SK-N-SH (cell line): ENCODE measurements around the gene LPCAT1. TPM values are rescaled to one million over a fixed set of nuclear protein-coding genes. Genes with fewer than 3 reads are reported as not detected.
"Not testable (repeated sequence)": the region's sequence is repeated elsewhere in the genome, so short reads cannot be mapped to it uniquely, and the experiment has no call there.

ENCODE experiments used
- CTCF ChIA-PET: fragments of 300-600, 350-600 bp; formaldehyde crosslinking; extraction: SDS; loops from one replicate; lab custom pipeline; 2021; lab: Yijun Ruan, JAX
- POLR2A ChIA-PET: fragments of 350-600 bp; sonication (Branson Sonifier 250); formaldehyde crosslinking; extraction: SDS; loops from one replicate; lab custom pipeline; 2020; ENCODE audit warnings: antibody characterized with exemption, inconsistent platforms; lab: Yijun Ruan, JAX
- DNase-seq: peaks from one replicate; pipeline ENCODE4 v3.0.0; 2012
- H2AFZ ChIP-seq: fragments of 200-600 bp; sonication (generic); 2 replicates; pipeline ENCODE4 v1.8.1; 2016; ENCODE audit warnings: antibody characterized with exemption, mild to moderate bottlenecking, low read depth
- H3F3A ChIP-seq: fragments of 200-600 bp; sonication (generic); replicated peaks from 2 replicates; pipeline ENCODE3; 2016; ENCODE audit warnings: antibody characterized with exemption, mild to moderate bottlenecking; ENCODE audit not compliant: insufficient read depth
- H3K27ac ChIP-seq, 2 experiments: fragments of 200-500 bp in 1 of 2; fragments of 200-600 bp in 1 of 2; sonication (Bioruptor generic) in 1 of 2; sonication (generic), shearing (Covaris generic) in 1 of 2; 2 replicates each; pipeline versions ENCODE4 v1.5.1 to v1.6.1; 2014 to 2016; ENCODE audit warnings: low read depth in 2 of 2, inconsistent platforms in 1 of 2, low read length in 1 of 2, mild to moderate bottlenecking in 1 of 2, mixed read lengths in 1 of 2
- H3K27me3 ChIP-seq: fragments of 200-600 bp; sonication (generic), shearing (Covaris generic); 2 replicates; pipeline ENCODE4 v1.6.1; 2016; ENCODE audit warnings: mixed run types; ENCODE audit not compliant: insufficient read depth
- H3K36me3 ChIP-seq, 2 experiments: fragments of 200-500 bp in 1 of 2; fragments of 200-600 bp in 1 of 2; sonication (Bioruptor generic) in 1 of 2; sonication (generic) in 1 of 2; replicated peaks in 1 of 2; 2 replicates each; pipeline versions ENCODE3 to v1.5.1; 2014 to 2016; ENCODE audit warnings: low read length in 1 of 2, mild to moderate bottlenecking in 1 of 2; ENCODE audit not compliant: insufficient read depth in 2 of 2, control insufficient read depth in 1 of 2
- H3K4me1 ChIP-seq, 2 experiments: fragments of 200-500 bp in 1 of 2; fragments of 200-600 bp in 1 of 2; sonication (Bioruptor generic) in 1 of 2; sonication (generic), shearing (Covaris generic) in 1 of 2; 2 replicates each; pipeline versions ENCODE4 v1.5.1 to v1.6.1; 2014 to 2016; ENCODE audit warnings: low read depth in 1 of 2, low read length in 1 of 2, mixed run types in 1 of 2; ENCODE audit not compliant: insufficient read depth in 2 of 2, control insufficient read depth in 1 of 2
- H3K4me2 ChIP-seq: fragments of 200-600 bp; sonication (generic), shearing (Covaris generic); 2 replicates; pipeline ENCODE4 v1.6.1; 2017; ENCODE audit warnings: mixed run types
- H3K4me3 ChIP-seq, 2 experiments: fragments of 200-500 bp in 1 of 2; fragments of 200-600 bp in 1 of 2; sonication (Bioruptor generic) in 1 of 2; sonication (generic), shearing (Covaris generic) in 1 of 2; 2 replicates each; pipeline versions ENCODE4 v1.5.1 to v1.8.1; 2014 to 2016; ENCODE audit warnings: low read depth in 2 of 2, inconsistent platforms in 1 of 2, low read length in 1 of 2, mild to moderate bottlenecking in 1 of 2, mixed read lengths in 1 of 2, moderate library complexity in 1 of 2
- H3K79me2 ChIP-seq: fragments of 200-600 bp; sonication (generic); 2 replicates; pipeline ENCODE4 v1.8.1; 2017; ENCODE audit warnings: mild to moderate bottlenecking; ENCODE audit not compliant: insufficient read depth
- H3K9ac ChIP-seq: fragments of 200-600 bp; sonication (generic); 2 replicates; pipeline ENCODE4 v1.6.1; 2017; ENCODE audit warnings: mixed run types
- H3K9me2 ChIP-seq: fragments of 200-600 bp; sonication (generic); 2 replicates; pipeline ENCODE4 v1.6.1; 2017; ENCODE audit warnings: mixed run types
- H3K9me3 ChIP-seq: fragments of 200-600 bp; sonication (generic); 2 replicates; pipeline ENCODE4 v1.6.1; 2017; ENCODE audit warnings: mixed run types, mild to moderate bottlenecking, moderate library complexity
- H4K20me1 ChIP-seq: fragments of 200-600 bp; sonication (generic); 2 replicates; pipeline ENCODE4 v1.6.1; 2017; ENCODE audit warnings: mild to moderate bottlenecking, mixed run types; ENCODE audit not compliant: insufficient read depth
- EZH2phosphoT487 ChIP-seq: fragments of 200-600 bp; sonication (generic); IDR thresholded peaks from 2 replicates; pipeline ENCODE4 v1.6.1; 2017; ENCODE audit warnings: low read depth, mixed run types, mild to moderate bottlenecking, antibody characterized with exemption, moderate library complexity, borderline replicate concordance
- FOXM1 ChIP-seq: IDR thresholded peaks from 2 replicates; pipeline ENCODE4 v1.4.0; 2012; ENCODE audit warnings: low read depth, mild to moderate bottlenecking
- GATA2 ChIP-seq: sonication (generic); formaldehyde crosslinking; IDR thresholded peaks from 2 replicates; pipeline ENCODE4 v1.5.0; 2020; ENCODE audit warnings: mild to moderate bottlenecking, missing genetic modification reagents
- JUND ChIP-seq: IDR thresholded peaks from 2 replicates; pipeline ENCODE4 v1.4.0; 2012
- MXI1 ChIP-seq: IDR thresholded peaks from 2 replicates; pipeline ENCODE4 v1.6.1; 2012; ENCODE audit warnings: mild to moderate bottlenecking, low read depth, low read length, improper control_type of control experiment
- RXRA ChIP-seq: IDR thresholded peaks from 2 replicates; pipeline ENCODE4 v1.4.0; 2012; ENCODE audit warnings: low read depth, mild to moderate bottlenecking, borderline replicate concordance
- TAF1 ChIP-seq: IDR thresholded peaks from 2 replicates; pipeline ENCODE4 v1.6.1; 2012; ENCODE audit warnings: low read depth, mild to moderate bottlenecking, low read length, moderate library complexity, borderline replicate concordance
- TCF12 ChIP-seq: IDR thresholded peaks from 2 replicates; pipeline ENCODE4 v1.4.0; 2012
- TEAD4 ChIP-seq: IDR thresholded peaks from 2 replicates; pipeline ENCODE4 v1.4.0; 2012; ENCODE audit warnings: mild to moderate bottlenecking, borderline replicate concordance; ENCODE audit not compliant: insufficient read depth
- YY1 ChIP-seq: IDR thresholded peaks from 2 replicates; pipeline ENCODE4 v1.4.0; 2012; ENCODE audit warnings: low read depth, mild to moderate bottlenecking
- WGBS: methylation state at CpG from one replicate; pipeline ENCODE4 v1.1.6; 2017; ENCODE audit warnings: low lambda C conversion rate; 5-methylcytosine and 5-hydroxymethylcytosine counted together
- polyA plus RNA-seq, 3 experiments: library from polyadenylated mRNA; depleted of rRNA; stranded (reverse); fragments of >200 nt; gene quantifications; 2 replicates each; pipeline ENCODE4 v1.2.3, GENCODE V29; 2012
- TF ChIP-seq, protein P1 (sequence below): IDR thresholded peaks from 2 replicates; pipeline ENCODE4 v1.4.0; 2012; ENCODE audit warnings: low read depth, borderline replicate concordance

Gene LPCAT1
- polyA plus RNA-seq, 1 of the 3 experiments (the other 2 are of a cell fraction) = 42.3 TPM

- Histone ChIP-seq H4K20me1 (0 out of 2 replicates have a peak, but pooled peaks cover 4% of the 10 kb centered on the region), H3K27me3 (no peaks in the 10 kb centered on the region), H3K4me3 (no peak overlapping the region), H3K4me2 (no peak overlapping the region), H3K9me2 (no peaks in the 10 kb centered on the region), H3K4me1 (no peaks in the 10 kb centered on the region), H3K79me2 (no peaks in the 10 kb centered on the region), H3F3A (no peaks in the 10 kb centered on the region), H3K9ac (no peak overlapping the region), H3K27ac (no peak overlapping the region), H3K9me3 (no peaks in the 10 kb centered on the region), H3K36me3 (peaks cover 3 to 63% of the 10 kb centered on the region in 2 experiments), H2AFZ (no peak overlapping the region)
- POLR2A ChIA-PET = no interaction called here
- TF ChIP-seq TEAD4 (no peak), RXRA (no peak), TCF12 (no peak), YY1 (no peak), EZH2phosphoT487 (no peak), MXI1 (no peak), GATA2 (CRISPR knock-in tag) (no peak), JUND (no peak), FOXM1 (no peak), TAF1 (no peak)
- TF ChIP-seq, protein P1, sequence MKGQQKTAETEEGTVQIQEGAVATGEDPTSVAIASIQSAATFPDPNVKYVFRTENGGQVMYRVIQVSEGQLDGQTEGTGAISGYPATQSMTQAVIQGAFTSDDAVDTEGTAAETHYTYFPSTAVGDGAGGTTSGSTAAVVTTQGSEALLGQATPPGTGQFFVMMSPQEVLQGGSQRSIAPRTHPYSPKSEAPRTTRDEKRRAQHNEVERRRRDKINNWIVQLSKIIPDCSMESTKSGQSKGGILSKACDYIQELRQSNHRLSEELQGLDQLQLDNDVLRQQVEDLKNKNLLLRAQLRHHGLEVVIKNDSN = no peak
- no peak for DNase-seq
- CTCF ChIA-PET = interaction anchor here (1.8 kb wide), 1 partner anchor 168 kb away, joined by 6 read pairs; no protein-coding TSS in a partner anchor
- WGBS = 95% methylated on average over 19 of the region's 28 CpGs
These were observed 47.4 kb downstream of the LPCAT1 start for GRCh38 chr5:1476181-1476966.

GRCh38 chr5:1475544-1475900, 48.2 kb downstream of the LPCAT1 start:
- CTCF ChIA-PET = interaction anchor here (1.8 kb wide), 1 partner anchor 169 kb away, joined by 6 read pairs; no protein-coding TSS in a partner anchor
- 92% methylated on average over 9 of the region's 17 CpGs for WGBS
- H3F3A ChIP-seq = not testable (repeated sequence)

More at GRCh38 chr5:1475544-1475900, 48.2 kb downstream of the LPCAT1 start:
- H3K4me2 ChIP-seq, H3K4me3 ChIP-seq, H3K9me3 ChIP-seq, H3K4me1 ChIP-seq, DNase-seq, H3K79me2 ChIP-seq, POLR2A ChIA-PET, H3K27me3 ChIP-seq, H4K20me1 ChIP-seq, H3K9me2 ChIP-seq, H3K27ac ChIP-seq, H2AFZ ChIP-seq, H3K9ac ChIP-seq: not testable (repeated sequence)
- H3K36me3 ChIP-seq = peaks cover 3 to 62% of the 10 kb centered on the region in 2 experiments
